Activated gamma-delta T cell treated with anti-CD3 and anti-CD28 coated beads, Interleukin-2, amount 50 U/mL, for 16 hours (primary cell): ENCODE results near the gene RORC.
"Not testable (repeated sequence)": the region's sequence is repeated elsewhere in the genome, so short reads cannot be mapped to it uniquely, and the experiment has no call there.

ENCODE experiments used
- DNase-seq: peaks from one replicate; pipeline ENCODE4 v3.0.0-alpha.2; 2020; ENCODE audit warnings: low read depth

Gene RORC

GRCh38 chr1:151831605-151832004 is at the start of gene RORC:
TSS of gene RORC (minus strand) at chr1:151831802. CDS start at chr1:151831764, 38 bp downstream.
- no peak for DNase-seq

- DNase-seq, result no peak
Measured at GRCh38 chr1:151875419-151876097, 44.0 kb upstream of the RORC start.

- DNase-seq, result not testable (repeated sequence)
Measured at GRCh38 chr1:151872776-151873175, 41.2 kb upstream of the RORC start.

- no peak for DNase-seq
Measured at GRCh38 chr1:151871284-151872030, 39.9 kb upstream of the RORC start.

GRCh38 chr1:151868486-151868885 is 36.9 kb upstream of the RORC start:
- DNase-seq, result no peak

GRCh38 chr1:151867765-151868411 is 36.3 kb upstream of the RORC start:
- no peak for DNase-seq

GRCh38 chr1:151867321-151867720 is 35.7 kb upstream of the RORC start:
- no peak for DNase-seq

- DNase-seq, result no peak
Measured at GRCh38 chr1:151864411-151864810, 32.8 kb upstream of the RORC start.

GRCh38 chr1:151862604-151863003 is 31.0 kb upstream of the RORC start:
- DNase-seq, result no peak

GRCh38 chr1:151860504-151861187 is 29.0 kb upstream of the RORC start:
- DNase-seq, result no peak

GRCh38 chr1:151859891-151860293 is 28.3 kb upstream of the RORC start:
- DNase-seq, result no peak

GRCh38 chr1:151858886-151859665 is 27.5 kb upstream of the RORC start:
- DNase-seq, result no peak

- no peak for DNase-seq
Measured at GRCh38 chr1:151858030-151858746, 26.6 kb upstream of the RORC start.

GRCh38 chr1:151855933-151856332 is 24.3 kb upstream of the RORC start:
- DNase-seq, result no peak

- not testable (repeated sequence) for DNase-seq
Measured at GRCh38 chr1:151855516-151855915, 23.9 kb upstream of the RORC start.

GRCh38 chr1:151854658-151855057 is 23.1 kb upstream of the RORC start:
- DNase-seq, result no peak

GRCh38 chr1:151853411-151853943 is 21.9 kb upstream of the RORC start, which contains the start of gene THEM5:
TSS of gene THEM5 (minus strand) at chr1:151853712. CDS start at chr1:151853565, 147 bp downstream.
- no peak for DNase-seq

GRCh38 chr1:151852733-151853132 is 21.1 kb upstream of the RORC start:
- no peak for DNase-seq

- DNase-seq, result no peak
Measured at GRCh38 chr1:151851886-151852285, 20.3 kb upstream of the RORC start.

- DNase-seq, result no peak
Measured at GRCh38 chr1:151849871-151850270, 18.3 kb upstream of the RORC start.

GRCh38 chr1:151849126-151849525 is 17.5 kb upstream of the RORC start:
- DNase-seq, result no peak
